A375 (cell line): ENCODE measurements around the gene EEF1E1. TPM values are rescaled to one million over a fixed set of nuclear protein-coding genes. Genes with fewer than 3 reads are reported as not detected.

ENCODE experiments used
- total RNA-seq: library from RNA; depleted of rRNA; stranded (reverse); fragments of >200 nt; shearing (Covaris generic); gene quantifications from 2 replicates; pipeline ENCODE4 v1.2.3, GENCODE V29; 2014; rRNA removed

EEF1E1 gene
- total RNA-seq: 59.7 and 72.9 TPM in 2 replicates

GRCh38 chr6:8102122-8102958, at the start of gene EEF1E1:
Gene EEF1E1, minus strand, starts transcription at chr6:8102548. Its CDS starts 27 bp downstream, at chr6:8102521.

GRCh38 chr6:8063761-8064637, 38.3 kb downstream of the EEF1E1 start, which contains the start of gene BLOC1S5:
Gene BLOC1S5, minus strand, starts transcription at chr6:8064389. Its CDS starts 13 bp downstream, at chr6:8064376.

Other genes starting within 250 kb of the EEF1E1 start
- gene TXNDC5, start 191.8 kb downstream of the EEF1E1 start, total RNA-seq: 141 and 142 TPM in 2 replicates
- 8.3 and 12.3 TPM in 2 replicates for gene BLOC1S5, start 38.2 kb downstream of the EEF1E1 start, total RNA-seq